ENCODE results near the gene DYRK2. TPM values are rescaled to one million over a fixed set of nuclear protein-coding genes. Genes with fewer than 3 reads are reported as not detected.
A peak's percentile ranks its signal among the peaks of the same experiment; 100 is the strongest.

DYRK2 gene
- total RNA-seq, 4 donors from 2014 or later = 14.1 to 25.7 (median 15.9) TPM

DNA sequence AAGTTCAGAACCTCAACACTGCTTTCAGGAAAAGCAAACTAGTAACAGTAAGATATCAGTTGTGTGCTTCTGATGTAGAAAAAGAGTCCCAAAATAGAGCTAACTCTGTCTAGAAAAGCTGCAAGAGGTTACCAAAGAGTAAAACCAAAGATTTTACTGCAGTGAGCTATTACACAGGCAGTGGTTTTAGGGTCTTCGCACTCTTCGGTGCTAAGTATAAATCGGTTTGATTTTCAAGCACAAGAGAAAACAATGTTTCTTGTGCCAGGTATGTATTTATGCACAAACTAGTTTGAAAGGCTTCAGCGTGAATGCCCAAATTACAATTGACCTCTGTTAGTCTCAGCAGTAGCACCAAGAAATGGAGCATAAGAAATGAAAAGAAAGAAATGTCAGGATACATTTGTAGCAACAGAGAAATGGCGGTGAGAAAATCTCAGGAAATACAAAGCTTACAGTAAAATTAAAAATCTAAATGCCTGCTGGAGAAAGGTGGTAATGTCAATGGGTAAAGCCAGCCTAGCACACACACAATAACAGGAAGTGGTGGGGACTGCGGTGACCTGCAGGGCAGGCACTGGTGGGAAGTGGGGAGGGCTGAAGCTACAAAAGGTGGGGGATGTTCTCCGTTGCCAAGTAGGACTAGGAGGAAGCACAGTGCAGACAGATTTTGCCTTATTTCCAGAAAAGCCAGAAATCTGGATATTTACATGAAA lies 18.0 kb upstream of the DYRK2 start:
- peak in 1 of 2 donors; percentile 15 for DNase-seq
- no peak for ATAC-seq
- H3K9me3 ChIP-seq = no peaks in the 10 kb centered on the region
- no peak overlapping the region for H3K4me3 ChIP-seq
- intact Hi-C loops (cut with DNase I; ENCODE audit: low total_unique reads) (no loop called here), in situ Hi-C loops (cut with MboI; ENCODE audit: low sequenced_read_pairs in 4 of 4) (loop anchor here in 1 of 4 donors (10.0 kb wide), 1 partner anchor 176 kb away; no protein-coding TSS in a partner anchor)
- H3K27me3 ChIP-seq = no peaks in the 10 kb centered on the region
- TF ChIP-seq POLR2A (IDR thresholded peaks at IDR 0.05) = no peak
- TF ChIP-seq, protein P1, sequence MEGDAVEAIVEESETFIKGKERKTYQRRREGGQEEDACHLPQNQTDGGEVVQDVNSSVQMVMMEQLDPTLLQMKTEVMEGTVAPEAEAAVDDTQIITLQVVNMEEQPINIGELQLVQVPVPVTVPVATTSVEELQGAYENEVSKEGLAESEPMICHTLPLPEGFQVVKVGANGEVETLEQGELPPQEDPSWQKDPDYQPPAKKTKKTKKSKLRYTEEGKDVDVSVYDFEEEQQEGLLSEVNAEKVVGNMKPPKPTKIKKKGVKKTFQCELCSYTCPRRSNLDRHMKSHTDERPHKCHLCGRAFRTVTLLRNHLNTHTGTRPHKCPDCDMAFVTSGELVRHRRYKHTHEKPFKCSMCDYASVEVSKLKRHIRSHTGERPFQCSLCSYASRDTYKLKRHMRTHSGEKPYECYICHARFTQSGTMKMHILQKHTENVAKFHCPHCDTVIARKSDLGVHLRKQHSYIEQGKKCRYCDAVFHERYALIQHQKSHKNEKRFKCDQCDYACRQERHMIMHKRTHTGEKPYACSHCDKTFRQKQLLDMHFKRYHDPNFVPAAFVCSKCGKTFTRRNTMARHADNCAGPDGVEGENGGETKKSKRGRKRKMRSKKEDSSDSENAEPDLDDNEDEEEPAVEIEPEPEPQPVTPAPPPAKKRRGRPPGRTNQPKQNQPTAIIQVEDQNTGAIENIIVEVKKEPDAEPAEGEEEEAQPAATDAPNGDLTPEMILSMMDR (IDR thresholded peaks at IDR 0.05 in 4 of 5, conservative IDR thresholded peaks at IDR 0.05 in 1 of 5) = no peak
- H3K4me1 ChIP-seq = no peaks in the 10 kb centered on the region
- no peak overlapping the region for H3K27ac ChIP-seq
- H3K36me3 ChIP-seq = no peaks in the 10 kb centered on the region

DNA sequence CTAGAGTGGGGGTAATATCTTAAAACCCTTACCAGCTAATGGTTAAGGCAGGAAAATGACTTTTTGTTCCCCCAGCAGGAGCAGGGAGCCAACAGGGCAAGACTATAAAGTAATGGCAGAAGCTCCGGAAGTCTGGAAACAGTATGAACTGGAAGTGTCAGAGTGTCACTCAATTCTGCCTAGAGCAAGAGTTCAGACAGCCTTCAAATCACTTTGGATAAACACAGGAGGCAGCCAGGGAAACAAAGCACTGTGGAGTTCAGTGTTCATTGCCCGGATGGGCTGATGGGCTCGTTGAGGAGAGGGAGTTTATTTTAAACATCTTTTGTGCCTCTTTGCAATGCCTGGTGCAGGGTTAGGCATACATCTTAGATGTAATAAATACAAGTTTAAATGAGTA lies 16.5 kb upstream of the DYRK2 start:
- H3K27me3 ChIP-seq = no peaks in the 10 kb centered on the region
- H3K36me3 ChIP-seq = no peaks in the 10 kb centered on the region
- ATAC-seq (no peak), DNase-seq (no peak)
- H3K4me3 ChIP-seq = no peak overlapping the region
- no peaks in the 10 kb centered on the region for H3K9me3 ChIP-seq
- TF ChIP-seq, protein P1 (IDR thresholded peaks at IDR 0.05 in 4 of 5, conservative IDR thresholded peaks at IDR 0.05 in 1 of 5) = no peak
- H3K27ac ChIP-seq = no peak overlapping the region
- in situ Hi-C loops (cut with MboI; ENCODE audit: low sequenced_read_pairs in 4 of 4) = loop anchor here in 1 of 4 donors (10.0 kb wide), 1 partner anchor 177 kb away; no protein-coding TSS in a partner anchor
- intact Hi-C loops (cut with DNase I; ENCODE audit: low total_unique reads) = no loop called here
- H3K4me1 ChIP-seq = no peaks in the 10 kb centered on the region

DNA sequence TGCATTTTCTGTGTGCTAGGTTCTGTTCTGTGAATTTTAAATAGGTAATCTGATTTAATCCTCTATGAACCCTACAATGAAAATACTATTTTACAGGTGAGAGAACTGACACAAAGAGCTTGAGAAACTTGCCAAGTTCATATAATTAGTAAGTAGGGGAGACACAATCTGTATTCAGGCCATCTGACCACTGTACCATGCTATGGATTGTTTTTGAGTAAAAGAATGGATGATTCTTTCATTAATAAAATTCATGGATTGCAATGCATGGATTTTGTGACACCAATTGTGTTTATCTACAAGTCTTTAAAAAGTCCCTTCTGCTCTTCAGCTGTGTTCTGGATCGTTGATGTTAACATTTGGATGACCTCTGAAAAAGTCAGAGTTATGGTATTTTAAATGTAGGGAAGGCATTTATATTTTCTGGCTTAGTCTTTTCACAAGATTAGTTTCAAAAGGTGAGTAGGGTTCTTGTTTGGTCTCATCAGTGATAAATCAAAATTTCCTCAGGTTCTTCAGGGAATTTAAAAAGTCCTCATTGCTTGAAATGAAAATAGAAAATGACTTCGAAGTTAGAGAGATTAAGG lies 15.4 kb upstream of the DYRK2 start:
- H3K36me3 ChIP-seq = no peaks in the 10 kb centered on the region
- intact Hi-C loops (cut with DNase I; ENCODE audit: low total_unique reads) = no loop called here
- ATAC-seq = no peak
- H3K27ac ChIP-seq = no peak overlapping the region
- no peak for DNase-seq
- no peaks in the 10 kb centered on the region for H3K9me3 ChIP-seq
- no peak overlapping the region for H3K4me3 ChIP-seq
- no peaks in the 10 kb centered on the region for H3K27me3 ChIP-seq
- no peaks in the 10 kb centered on the region for H3K4me1 ChIP-seq
- no peak for TF ChIP-seq POLR2A (IDR thresholded peaks at IDR 0.05)
- TF ChIP-seq, protein P1 (IDR thresholded peaks at IDR 0.05 in 4 of 5, conservative IDR thresholded peaks at IDR 0.05 in 1 of 5) = no peak
- in situ Hi-C loops (cut with MboI; ENCODE audit: low sequenced_read_pairs in 4 of 4) = loop anchor here in 1 of 4 donors (10.0 kb wide), 1 partner anchor 178 kb away; no protein-coding TSS in a partner anchor

DNA sequence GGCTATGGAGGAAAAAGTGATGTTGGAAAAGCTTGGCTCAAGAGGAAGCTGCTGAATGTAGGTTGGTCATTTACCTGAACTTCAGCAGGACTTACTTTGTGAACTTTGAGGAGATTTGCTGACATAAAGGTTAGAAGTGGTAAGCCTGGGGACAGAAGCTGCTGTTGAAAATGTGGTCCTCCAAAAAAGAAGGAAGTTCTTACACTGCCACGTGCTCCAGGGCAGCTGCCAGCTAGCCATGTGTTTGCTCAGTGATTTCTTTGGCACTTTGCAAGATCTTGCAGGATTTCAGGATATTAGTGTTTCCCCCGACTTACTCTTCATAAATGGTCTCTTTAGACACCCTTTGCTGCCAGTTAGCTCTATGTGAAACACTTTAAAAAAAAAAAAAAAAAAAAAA lies 14.8 kb upstream of the DYRK2 start:
- Histone ChIP-seq H3K36me3 (no peaks in the 10 kb centered on the region), H3K9me3 (no peaks in the 10 kb centered on the region), H3K27me3 (no peaks in the 10 kb centered on the region), H3K4me3 (no peak overlapping the region), H3K4me1 (no peaks in the 10 kb centered on the region), H3K27ac (no peak overlapping the region)
- no peak for TF ChIP-seq POLR2A (IDR thresholded peaks at IDR 0.05)
- TF ChIP-seq, protein P1 (IDR thresholded peaks at IDR 0.05 in 4 of 5, conservative IDR thresholded peaks at IDR 0.05 in 1 of 5) = no peak
- in situ Hi-C loops (cut with MboI; ENCODE audit: low sequenced_read_pairs in 4 of 4) (loop anchor here in 1 of 4 donors (10.0 kb wide), 1 partner anchor 179 kb away; no protein-coding TSS in a partner anchor), intact Hi-C loops (cut with DNase I; ENCODE audit: low total_unique reads) (no loop called here)
- no peak for ATAC-seq
- peak; percentile 13 to 33 for DNase-seq

Data from gastrocnemius medialis (tissue), 4 donors.